Uterus (tissue), 4 donors: ENCODE data around the gene TUT4. TPM values are rescaled to one million over a fixed set of nuclear protein-coding genes. Genes with fewer than 3 reads are reported as not detected.

Source experiments
- DNase-seq, 2 donors: peaks; one replicate each; pipeline ENCODE4 v3.0.0-alpha.2; 2019 to 2020
- H3K27ac ChIP-seq, 2 donors: fragments of 200-600 bp; sonication (generic); 1 replicate in 1 of 2; 2 replicates in 1 of 2; pipeline ENCODE4 v1.5.1; 2016 to 2018
- H3K27me3 ChIP-seq, 2 donors: fragments of 200-600 bp; sonication (generic); one replicate each; pipeline ENCODE4 v1.5.1; 2018 to 2019; ENCODE audit warnings: control low read depth in 1 of 2
- H3K36me3 ChIP-seq, 2 donors: fragments of 200-600 bp; sonication (generic); one replicate each; pipeline ENCODE4 v1.5.1; 2019; ENCODE audit warnings: control low read depth in 1 of 2
- H3K4me1 ChIP-seq, 2 donors: fragments of 200-600 bp; sonication (generic); one replicate each; pipeline ENCODE4 v1.5.1; 2018 to 2019; ENCODE audit warnings: control low read depth in 1 of 2
- H3K4me3 ChIP-seq, 2 donors: fragments of 200-600 bp; sonication (generic); 1 replicate in 1 of 2; 2 replicates in 1 of 2; pipeline ENCODE4 v1.5.1; 2018 to 2019; ENCODE audit warnings: mild to moderate bottlenecking in 1 of 2
- H3K9me3 ChIP-seq, 2 donors: fragments of 200-600 bp; sonication (generic); one replicate each; pipeline ENCODE4 v1.5.1; 2019; ENCODE audit warnings: control low read depth in 1 of 2
- POLR2A ChIP-seq, 2 donors: fragments of 450-650 bp; IDR thresholded peaks; one replicate each; pipeline ENCODE4 v1.6.1; 2016; ENCODE audit warnings: antibody characterized with exemption in 2 of 2, mild to moderate bottlenecking in 1 of 2, moderate library complexity in 1 of 2
- intact Hi-C: fragments of 100-400 bp; cut with DNase I; formaldehyde crosslinking; loops from one replicate; pipeline ENCODE4 v1.15.1; 2023; ENCODE audit warnings: low total_unique reads
- total RNA-seq, 4 donors: library from RNA; depleted of rRNA in 3 of 4; stranded (reverse); fragments of >200 nt in 3 of 4; gene quantifications; one replicate each; pipeline versions ENCODE4 v1.1.0 to v1.2.4, GENCODE V29; 2014 to 2023
- TF ChIP-seq, protein P1 (sequence below), 4 experiments: fragments of 200-600 bp in 2 of 4; fragments of 450-650 bp in 2 of 4; sonication (generic) in 2 of 4; IDR thresholded peaks; one replicate each; pipeline ENCODE4 v1.5.1; 2016 to 2019; ENCODE audit warnings: antibody characterized with exemption in 4 of 4, mild to moderate bottlenecking in 2 of 4, moderate library complexity in 1 of 4
- donor health status: DM: yes; HTN: yes; CAD: no.

Gene TUT4
- total RNA-seq, 4 donors from 2014 or later: 105 to 138 (median 127) TPM

DNA sequence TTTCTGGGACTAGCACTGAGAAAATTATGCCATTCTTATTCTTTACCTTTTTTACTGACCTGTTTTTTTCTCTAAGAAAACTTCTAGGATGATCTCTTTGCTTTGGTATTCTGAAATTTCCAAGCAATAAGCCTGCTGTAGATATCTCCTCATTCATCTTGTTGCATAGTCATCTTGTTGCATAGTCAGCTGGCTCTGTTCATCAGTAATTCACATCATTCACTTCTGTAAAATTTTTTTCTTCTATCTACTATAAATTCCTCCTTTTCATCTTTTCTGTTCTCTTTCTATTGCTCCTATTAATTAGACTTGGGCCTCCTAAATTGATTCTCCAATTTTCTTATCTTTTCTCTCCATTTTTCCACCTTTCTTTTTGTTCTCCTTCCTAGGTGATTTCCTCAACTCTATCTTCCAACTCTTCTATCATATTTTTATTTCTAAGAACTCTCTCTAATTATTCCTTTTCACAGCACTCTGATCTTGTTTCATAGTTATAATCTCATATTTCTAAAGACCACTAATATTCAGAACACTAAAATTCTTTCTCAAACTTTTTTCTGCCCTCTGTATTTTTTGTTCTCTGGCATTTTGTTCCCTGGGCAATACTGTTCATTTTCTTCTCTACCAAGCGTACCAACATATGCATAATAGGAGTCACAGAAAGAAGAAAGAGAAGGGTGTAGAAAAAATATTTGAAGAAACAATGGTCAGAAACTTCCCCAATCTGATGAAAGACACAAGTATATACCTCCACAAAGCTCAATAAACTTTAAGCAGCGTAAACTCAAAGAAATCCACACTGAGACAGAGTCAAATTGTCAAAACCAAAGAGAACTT lies 17.7 kb downstream of the TUT4 start:
- no peaks in the 10 kb centered on the region for H3K4me1 ChIP-seq
- intact Hi-C loops: no loop called here
- H3K27me3 ChIP-seq: no peaks in the 10 kb centered on the region
- DNase-seq: no peak
- H3K36me3 ChIP-seq: no peaks in the 10 kb centered on the region
- TF ChIP-seq, protein P1, sequence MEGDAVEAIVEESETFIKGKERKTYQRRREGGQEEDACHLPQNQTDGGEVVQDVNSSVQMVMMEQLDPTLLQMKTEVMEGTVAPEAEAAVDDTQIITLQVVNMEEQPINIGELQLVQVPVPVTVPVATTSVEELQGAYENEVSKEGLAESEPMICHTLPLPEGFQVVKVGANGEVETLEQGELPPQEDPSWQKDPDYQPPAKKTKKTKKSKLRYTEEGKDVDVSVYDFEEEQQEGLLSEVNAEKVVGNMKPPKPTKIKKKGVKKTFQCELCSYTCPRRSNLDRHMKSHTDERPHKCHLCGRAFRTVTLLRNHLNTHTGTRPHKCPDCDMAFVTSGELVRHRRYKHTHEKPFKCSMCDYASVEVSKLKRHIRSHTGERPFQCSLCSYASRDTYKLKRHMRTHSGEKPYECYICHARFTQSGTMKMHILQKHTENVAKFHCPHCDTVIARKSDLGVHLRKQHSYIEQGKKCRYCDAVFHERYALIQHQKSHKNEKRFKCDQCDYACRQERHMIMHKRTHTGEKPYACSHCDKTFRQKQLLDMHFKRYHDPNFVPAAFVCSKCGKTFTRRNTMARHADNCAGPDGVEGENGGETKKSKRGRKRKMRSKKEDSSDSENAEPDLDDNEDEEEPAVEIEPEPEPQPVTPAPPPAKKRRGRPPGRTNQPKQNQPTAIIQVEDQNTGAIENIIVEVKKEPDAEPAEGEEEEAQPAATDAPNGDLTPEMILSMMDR (IDR thresholded peaks at IDR 0.05): no peak
- no peak for TF ChIP-seq POLR2A (IDR thresholded peaks at IDR 0.05)
- no peak overlapping the region for H3K4me3 ChIP-seq
- no peaks in the 10 kb centered on the region for H3K9me3 ChIP-seq
- H3K27ac ChIP-seq: no peak overlapping the region

DNA sequence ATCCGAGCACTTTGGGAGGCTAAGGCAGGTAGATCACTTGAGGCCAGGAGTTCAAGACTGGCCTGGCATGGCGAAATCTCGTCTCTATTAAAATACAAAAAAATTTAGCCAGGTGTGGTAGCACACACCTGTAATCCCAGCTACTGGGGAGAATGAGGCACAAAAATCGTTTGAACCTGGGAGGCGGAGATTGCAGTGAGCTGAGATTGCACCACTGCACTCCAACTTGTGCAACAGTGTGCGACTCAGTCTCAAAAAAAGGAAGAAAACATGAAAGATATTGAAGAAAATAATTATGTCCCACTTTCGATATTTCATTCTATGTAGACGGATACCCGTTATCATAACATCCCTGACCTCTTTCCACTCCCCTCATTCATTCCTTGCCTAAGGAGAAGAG lies 19.2 kb downstream of the TUT4 start:
- Histone ChIP-seq H3K27ac (no peak overlapping the region), H3K27me3 (no peaks in the 10 kb centered on the region), H3K4me1 (no peaks in the 10 kb centered on the region), H3K36me3 (no peaks in the 10 kb centered on the region), H3K9me3 (no peaks in the 10 kb centered on the region), H3K4me3 (no peak overlapping the region)
- DNase-seq: no peak
- intact Hi-C loops: no loop called here
- TF ChIP-seq, protein P1 (IDR thresholded peaks at IDR 0.05): no peak
- no peak for TF ChIP-seq POLR2A (IDR thresholded peaks at IDR 0.05)

DNA sequence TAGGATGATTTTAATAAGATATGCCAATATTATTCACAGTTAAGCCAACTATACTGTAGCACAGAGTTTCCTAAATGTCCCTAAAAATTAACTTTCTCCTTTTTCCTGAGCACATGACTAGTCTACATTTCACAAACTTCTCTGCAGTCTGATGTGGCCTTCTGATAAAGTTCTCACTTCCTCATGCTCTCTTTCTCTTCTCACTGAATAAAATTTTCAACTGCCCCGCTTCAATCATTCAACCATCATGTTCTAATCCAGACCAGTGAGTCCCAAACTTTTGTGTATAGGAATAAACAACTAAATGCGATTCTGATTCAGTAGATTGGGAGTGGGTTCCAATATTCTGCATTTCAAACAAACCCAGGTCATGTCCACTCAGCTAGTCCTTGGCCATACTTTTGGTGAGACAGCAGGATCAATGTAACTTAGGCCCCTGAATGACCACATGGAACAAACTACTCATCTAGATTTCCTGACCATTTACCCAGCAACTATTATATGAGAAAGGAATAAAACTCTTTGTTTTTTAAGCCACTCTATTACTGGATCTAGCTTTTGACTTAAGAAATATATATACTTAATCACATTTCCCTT lies 20.1 kb downstream of the TUT4 start:
- H3K4me3 ChIP-seq: no peak overlapping the region
- no peak overlapping the region for H3K27ac ChIP-seq
- DNase-seq: no peak
- no peaks in the 10 kb centered on the region for H3K4me1 ChIP-seq
- intact Hi-C loops: no loop called here
- no peaks in the 10 kb centered on the region for H3K36me3 ChIP-seq
- TF ChIP-seq POLR2A (IDR thresholded peaks at IDR 0.05): no peak
- TF ChIP-seq, protein P1 (IDR thresholded peaks at IDR 0.05): no peak
- no peaks in the 10 kb centered on the region for H3K9me3 ChIP-seq
- H3K27me3 ChIP-seq: no peaks in the 10 kb centered on the region

DNA sequence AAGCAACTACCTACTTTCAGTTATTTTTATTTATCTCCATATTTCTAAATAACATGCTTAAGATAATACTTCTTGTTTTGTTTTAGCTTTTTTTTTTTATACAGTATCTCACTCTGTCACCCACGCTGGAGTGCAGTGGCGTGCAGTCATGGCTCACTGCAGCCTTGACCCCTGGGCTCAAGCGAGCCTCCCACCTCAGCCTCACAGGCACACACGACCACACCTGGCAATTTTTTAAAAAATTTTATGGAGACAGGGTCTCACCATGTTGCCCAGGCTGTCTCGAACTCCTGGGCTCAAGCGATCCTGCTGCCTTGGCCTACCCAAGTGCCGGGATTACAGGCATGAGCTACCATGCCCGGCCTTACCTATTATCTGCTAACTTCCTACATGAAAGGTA lies 20.6 kb downstream of the TUT4 start:
- DNase-seq: no peak
- no peak overlapping the region for H3K4me3 ChIP-seq
- intact Hi-C loops: no loop called here
- no peak for TF ChIP-seq POLR2A (IDR thresholded peaks at IDR 0.05)
- TF ChIP-seq, protein P1 (IDR thresholded peaks at IDR 0.05): no peak
- no peaks in the 10 kb centered on the region for H3K36me3 ChIP-seq
- H3K4me1 ChIP-seq: no peaks in the 10 kb centered on the region
- no peaks in the 10 kb centered on the region for H3K9me3 ChIP-seq
- H3K27ac ChIP-seq: no peak overlapping the region
- no peaks in the 10 kb centered on the region for H3K27me3 ChIP-seq

DNA sequence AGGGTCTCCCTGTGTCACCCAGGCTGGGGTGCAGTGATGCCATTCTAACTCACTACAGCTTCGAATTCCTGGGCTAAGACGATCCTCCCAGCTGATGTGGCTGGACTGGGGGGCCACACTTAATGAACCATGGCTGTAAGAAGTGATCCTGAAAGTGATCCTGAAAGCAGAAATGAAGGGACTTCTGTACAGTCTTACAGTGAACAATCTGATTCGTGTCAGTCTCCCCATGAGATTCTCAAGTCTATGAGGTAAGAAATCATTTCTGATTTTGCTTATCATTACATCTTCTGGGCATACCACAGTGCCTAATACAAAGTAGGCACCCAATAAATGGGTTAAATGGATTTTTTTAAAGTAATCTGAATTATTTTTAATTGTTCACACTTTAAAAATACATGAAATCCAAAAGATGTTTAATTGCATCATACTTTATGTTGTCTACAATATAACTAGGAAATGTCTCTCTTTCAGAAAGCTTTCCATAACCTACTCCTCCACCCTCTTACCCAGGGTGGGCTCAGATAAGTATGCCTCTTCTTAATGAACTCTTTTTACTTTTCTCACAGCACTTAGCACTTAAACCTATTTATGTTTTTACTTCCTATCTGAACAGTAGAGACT lies 21.5 kb downstream of the TUT4 start:
- Histone ChIP-seq H3K27ac (no peak overlapping the region), H3K4me3 (no peak overlapping the region), H3K9me3 (no peaks in the 10 kb centered on the region), H3K27me3 (no peaks in the 10 kb centered on the region), H3K4me1 (no peaks in the 10 kb centered on the region), H3K36me3 (no peaks in the 10 kb centered on the region)
- intact Hi-C loops: no loop called here
- TF ChIP-seq, protein P1 (IDR thresholded peaks at IDR 0.05): no peak
- no peak for TF ChIP-seq POLR2A (IDR thresholded peaks at IDR 0.05)
- DNase-seq: no peak
